K562 (cell line): Measurements from ENCODE around the gene FADD. TPM values are rescaled to one million over a fixed set of nuclear protein-coding genes. Genes with fewer than 3 reads are reported as not detected.

Source experiments
- ATAC-seq: fragments of 200-7000 bp; cut with Tn5 transposase; 3 replicates; pipeline ENCODE4 v1.9.1; 2020; ENCODE audit warnings: moderate library complexity
- BruUV-seq: library from RNA; stranded (reverse); fragments of 400-500 nt; replicated peaks from 2 replicates; lab custom pipeline; 2021; lab: Mats Ljungman, UMichigan
- CTCF ChIA-PET: fragments of 300-600 bp; formaldehyde crosslinking; extraction: SDS; loops from one replicate; lab custom pipeline; 2021; ENCODE audit warnings: low intra/inter-chr PET ratio; lab: Yijun Ruan, JAX
- POLR2A ChIA-PET: fragments of 300-600, 350-650 bp; sonication (Branson Sonifier 250); formaldehyde crosslinking; extraction: SDS; loops from one replicate; lab custom pipeline; 2021; ENCODE audit warnings: antibody characterized with exemption, inconsistent platforms; lab: Yijun Ruan, JAX
- DNase-seq, 4 experiments: peaks; one replicate each; pipeline versions ENCODE4 v3.0.0 to v3.0.0-alpha.2; 2011 to 2018; ENCODE audit warnings: low spot score in 3 of 4, mixed read lengths in 3 of 4; ENCODE audit errors: extremely low read depth in 1 of 4
- FAIRE-seq: peaks from 2 replicates; lab custom pipeline; 2011; peaks lifted over from hg19 to GRCh38; lab: Jason Lieb, UNC
- H2AFZ ChIP-seq: 2 replicates; pipeline ENCODE4 v1.6.0; 2011; ENCODE audit warnings: low read depth, low read length, control low read depth, inconsistent platforms
- H3K27ac ChIP-seq: fragments of 200-600 bp; 3 replicates; pipeline ENCODE4 v1.8.0; 2011; ENCODE audit warnings: low read depth, mild to moderate bottlenecking, control low read depth, inconsistent platforms, low read length, moderate library complexity, mixed read lengths; ENCODE audit errors: extremely low read depth
- H3K27me3 ChIP-seq, 2 experiments: fragments of 300-600 bp in 1 of 2; 2 replicates in 1 of 2; 3 replicates in 1 of 2; pipeline versions ENCODE4 v1.6.0 to v1.8.0; 2011; ENCODE audit warnings: inconsistent platforms in 2 of 2, low read length in 2 of 2, mild to moderate bottlenecking in 1 of 2, mixed read lengths in 1 of 2, moderate library complexity in 1 of 2; ENCODE audit not compliant: control insufficient read depth in 2 of 2, insufficient read depth in 2 of 2
- H3K36me3 ChIP-seq: fragments of 300-600 bp; 3 replicates; pipeline ENCODE4 v1.8.0; 2011; ENCODE audit warnings: mild to moderate bottlenecking, low read length, inconsistent platforms; ENCODE audit not compliant: control insufficient read depth, insufficient read depth
- H3K4me1 ChIP-seq, 2 experiments: fragments of 200-600 bp in 1 of 2; replicated peaks in 1 of 2; 2 replicates in 1 of 2; 3 replicates in 1 of 2; pipeline versions ENCODE4 v1.5.1 to v1.8.0; 2011; ENCODE audit warnings: inconsistent platforms in 2 of 2, low read length in 2 of 2, mild to moderate bottlenecking in 1 of 2, mixed read lengths in 1 of 2, moderate library complexity in 1 of 2; ENCODE audit not compliant: control insufficient read depth in 2 of 2, insufficient read depth in 2 of 2
- H3K4me2 ChIP-seq: 2 replicates; pipeline ENCODE4 v1.6.1; 2011; ENCODE audit warnings: low read length, control low read depth, inconsistent platforms, mixed read lengths; ENCODE audit not compliant: insufficient read depth
- H3K4me3 ChIP-seq: fragments of 200-600 bp; sonication (generic), shearing (Covaris generic); 2 replicates; pipeline ENCODE4 v1.5.1; 2016; ENCODE audit warnings: control low read depth, inconsistent platforms
- H3K79me2 ChIP-seq: fragments of 200-600 bp; 3 replicates; pipeline ENCODE4 v1.8.0; 2011; ENCODE audit warnings: low read length, inconsistent platforms; ENCODE audit not compliant: control insufficient read depth, insufficient read depth
- H3K9ac ChIP-seq, 2 experiments: 2 replicates each; pipeline versions ENCODE4 v1.6.0 to v1.6.1; 2011; ENCODE audit warnings: low read depth in 2 of 2, low read length in 2 of 2, control low read depth in 1 of 2, inconsistent platforms in 1 of 2, mild to moderate bottlenecking in 1 of 2, mixed read lengths in 1 of 2; ENCODE audit not compliant: insufficient read depth in 1 of 2
- H3K9me1 ChIP-seq: one replicate; pipeline ENCODE4 v1.6.0; 2011; ENCODE audit warnings: inconsistent platforms, mild to moderate bottlenecking, low read length, moderate library complexity; ENCODE audit not compliant: control insufficient read depth, insufficient read depth
- H3K9me3 ChIP-seq: replicated peaks from 2 replicates; pipeline ENCODE4 v1.5.1; 2011; ENCODE audit warnings: low read depth, low read length, inconsistent platforms; ENCODE audit not compliant: control insufficient read depth, insufficient read depth
- H4K20me1 ChIP-seq: replicated peaks from 2 replicates; pipeline ENCODE4 v1.6.1; 2011; ENCODE audit warnings: low read length, inconsistent platforms, mixed read lengths; ENCODE audit not compliant: control insufficient read depth, insufficient read depth
- CBX3 ChIP-seq, 2 experiments: IDR thresholded peaks; 1 replicate in 1 of 2; 2 replicates in 1 of 2; pipeline ENCODE4 v1.6.1; 2012; ENCODE audit warnings: inconsistent platforms in 2 of 2, low read length in 2 of 2, borderline replicate concordance in 1 of 2, control low read depth in 1 of 2
- EGR1 ChIP-seq: fragments of 450-650 bp; conservative IDR thresholded peaks from 2 replicates; pipeline ENCODE4 v1.6.1; 2017; ENCODE audit warnings: mild to moderate bottlenecking
- NCOA2 ChIP-seq, 2 experiments: fragments of 450-650 bp; IDR thresholded peaks; 2 replicates each; pipeline ENCODE4 v1.6.1; 2018; ENCODE audit warnings: mild to moderate bottlenecking in 2 of 2, moderate library complexity in 1 of 2; ENCODE audit not compliant: partially characterized antibody in 2 of 2
- WGBS: fragments of 100-300 bp; shearing (Covaris generic); methylation state at CpG from one replicate; pipeline ENCODE4 v1.1.6; 2016; ENCODE audit warnings: low coverage, mixed read lengths; ENCODE audit not compliant: insufficient coverage; ENCODE audit errors: missing lambda C conversion rate; 5-methylcytosine and 5-hydroxymethylcytosine counted together
- in situ Hi-C: fragments of 300-500 bp; cut with MboI; formaldehyde crosslinking; loops from 4 replicates; pipeline ENCODE4 v1.15.0; 2018; ENCODE audit warnings: inconsistent platforms, mixed read lengths
- intact Hi-C: fragments of 100-400 bp; cut with micrococcal nuclease; formaldehyde crosslinking; loops from 2 replicates; pipeline ENCODE4 v1.14.2; 2022
- polyA plus RNA-seq, 8 experiments: library from polyadenylated mRNA; depleted of rRNA in 4 of 8; stranded (reverse) in 5 of 8; unstranded in 3 of 8; fragments of >200 nt; fragmentation: Nextera tagmentation in 2 of 8; fragmentation: Illumina TruSeq in 1 of 8; extraction: Ambion mirVana in 2 of 8; extraction: Trizol in 1 of 8; gene quantifications; 2 replicates each; pipeline versions ENCODE4 v1.2.1 to v1.2.3, GENCODE V29; 2011 to 2014; ENCODE audit warnings: inconsistent platforms in 1 of 8, missing spikeins in 1 of 8
- total RNA-seq, 7 experiments: library from RNA; depleted of rRNA in 6 of 7; stranded (reverse); fragments of >200 nt in 6 of 7; fragmentation: Illumina TruSeq in 2 of 7; extraction: Trizol in 2 of 7; gene quantifications; 2 replicates each; pipeline versions ENCODE4 v1.2.1 to v1.2.3, GENCODE V29; 2011 to 2021; ENCODE audit warnings: low replicate concordance in 1 of 7
- TF ChIP-seq, protein P1 (sequence below): fragments of 450-650 bp; formaldehyde crosslinking; IDR thresholded peaks from 2 replicates; pipeline ENCODE4 v1.4.0; 2020; ENCODE audit warnings: mild to moderate bottlenecking, mixed read lengths

Gene FADD
- total and polyA plus RNA-seq, 9 of the 15 experiments (the other 6 are each of a cell fraction or from before 2014, with no cell fraction given) = 0.29 to 26.9 (median 20.4) TPM

GRCh38 chr11:70246196-70246595, 43.1 kb downstream of the FADD start:
- ATAC-seq = no peak
- Histone ChIP-seq H3K27me3 (peaks cover 21 to 62% of the 10 kb centered on the region in 2 experiments), H3K9me1 (no peaks in the 10 kb centered on the region), H3K36me3 (no peaks in the 10 kb centered on the region), H2AFZ (no peak overlapping the region), H3K9me3 (no peaks in the 10 kb centered on the region), H3K9ac (no peak overlapping the region), H4K20me1 (no peaks in the 10 kb centered on the region), H3K27ac (no peak overlapping the region), H3K4me1 (peaks cover 4 to 9% of the 10 kb centered on the region in 2 experiments; a peak in 3 of 5 replicates), H3K79me2 (no peaks in the 10 kb centered on the region), H3K4me3 (no peak overlapping the region), H3K4me2 (no peak overlapping the region)
- intact Hi-C loops = no loop called here
- FAIRE-seq = no peak
- DNase-seq = no peak
- TF ChIP-seq CBX3 (IDR thresholded peaks at IDR 0.05; ENCODE audit: borderline replicate concordance in 1 of 2, low read length in 2 of 2) = no peak
- no peak for TF ChIP-seq NCOA2 (IDR thresholded peaks at IDR 0.05; ENCODE audit: partially characterized antibody in 2 of 2)
- peak; percentile 76 for TF ChIP-seq EGR1
- TF ChIP-seq, protein P1, sequence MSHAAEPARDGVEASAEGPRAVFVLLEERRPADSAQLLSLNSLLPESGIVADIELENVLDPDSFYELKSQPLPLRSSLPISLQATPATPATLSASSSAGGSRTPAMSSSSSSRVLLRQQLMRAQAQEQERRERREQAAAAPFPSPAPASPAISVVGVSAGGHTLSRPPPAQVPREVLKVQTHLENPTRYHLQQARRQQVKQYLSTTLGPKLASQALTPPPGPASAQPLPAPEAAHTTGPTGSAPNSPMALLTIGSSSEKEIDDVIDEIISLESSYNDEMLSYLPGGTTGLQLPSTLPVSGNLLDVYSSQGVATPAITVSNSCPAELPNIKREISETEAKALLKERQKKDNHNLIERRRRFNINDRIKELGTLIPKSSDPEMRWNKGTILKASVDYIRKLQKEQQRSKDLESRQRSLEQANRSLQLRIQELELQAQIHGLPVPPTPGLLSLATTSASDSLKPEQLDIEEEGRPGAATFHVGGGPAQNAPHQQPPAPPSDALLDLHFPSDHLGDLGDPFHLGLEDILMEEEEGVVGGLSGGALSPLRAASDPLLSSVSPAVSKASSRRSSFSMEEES (CRISPR knock-in tag) = no peak
- in situ Hi-C loops = no loop called here
- WGBS = 7% methylated on average over 8 of the region's 8 CpGs
- ChIA-PET POLR2A (interaction anchor here (0.6 to 1.9 kb wide), 3 partner anchors 9 to 21 kb away, joined by 3 to 8 read pairs (median 4); no protein-coding TSS in a partner anchor), CTCF (no interaction called here)
- no TSS peak for BruUV-seq
